ENCODE data around the gene CFAP46. TPM values are rescaled to one million over a fixed set of nuclear protein-coding genes. Genes with fewer than 3 reads are reported as not detected.

CFAP46 gene
- total and polyA plus RNA-seq, 2 donors (not counting 1 experiment from before 2014, with no cell fraction given), result 0.07 TPM; not detected in 1

- peaks cover 14% of the 10 kb centered on the region for H3K4me1 Mint-ChIP-seq
- ChIA-PET POLR2A (no interaction called here), CTCF (no interaction called here)
- no peak for TF ChIP-seq EZH2 (IDR thresholded peaks at IDR 0.05; ENCODE audit: borderline replicate concordance, insufficient read depth, low read depth, low read length, poor library complexity, severe bottlenecking)
- no peak for TF ChIP-seq CTCF (IDR thresholded peaks at IDR 0.05)
- intact Hi-C loops (cut with micrococcal nuclease), result no loop called here
- Histone ChIP-seq H4K20me1 (ENCODE audit: control insufficient read depth, insufficient read depth, low read length, poor library complexity, severe bottlenecking) (no peaks in the 10 kb centered on the region), H3K4me3 (ENCODE audit: control extremely low read depth in 1 of 5, extremely low read depth in 1 of 5, insufficient read depth in 1 of 5, low read depth in 2 of 5, low read length in 4 of 5) (no peak overlapping the region), H3K4me1 (ENCODE audit: control insufficient read depth in 2 of 2, insufficient read depth in 2 of 2, low read length in 2 of 2) (peaks cover 11 to 16% of the 10 kb centered on the region in 2 donors), H3K9me3 (ENCODE audit: control extremely low read depth in 1 of 3, control insufficient read depth in 2 of 3, insufficient read depth in 1 of 3, low read length in 2 of 3) (peaks cover 0 to 4% (median 0%) of the 10 kb centered on the region in 3 donors), H3K36me3 (replicated peaks in 1 of 2; ENCODE audit: control extremely low read depth in 1 of 2, control insufficient read depth in 1 of 2, extremely low read depth in 1 of 2, insufficient read depth in 2 of 2, low read length in 1 of 2) (no peaks in the 10 kb centered on the region), H2AFZ (ENCODE audit: insufficient read depth, low read depth, low read length, poor library complexity, severe bottlenecking) (no peak overlapping the region), H3K4me2 (replicated peaks; ENCODE audit: low read depth, low read length, poor library complexity, severe bottlenecking) (no peak overlapping the region), H3K79me2 (ENCODE audit: control insufficient read depth, insufficient read depth, low read length) (no peaks in the 10 kb centered on the region), H3K27ac (ENCODE audit: low read length in 2 of 2) (no peak overlapping the region), H3K9ac (ENCODE audit: low read length) (no peak overlapping the region), H3K27me3 (replicated peaks in 1 of 4; ENCODE audit: control extremely low read depth in 1 of 4, control insufficient read depth in 3 of 4, insufficient read depth in 4 of 4, low read length in 3 of 4) (peaks cover 0 to 33% (median 9%) of the 10 kb centered on the region in 4 experiments)
- DNase-seq (no peak), ATAC-seq (ENCODE audit: low read depth) (no peak)
- H3K9me3 Mint-ChIP-seq (ENCODE audit: insufficient read depth), result no peaks in the 10 kb centered on the region
- peaks cover 54% of the 10 kb centered on the region for H3K27me3 Mint-ChIP-seq
- H3K4me3 Mint-ChIP-seq, result no peak overlapping the region
- WGBS (ENCODE audit: insufficient coverage), result 97% methylated on average over 9 of the region's 9 CpGs
- H3K27ac Mint-ChIP-seq, result no peak overlapping the region
These were observed 3.9 kb upstream of the CFAP46 start for GRCh38 chr10:132946311-132946710.

GRCh38 chr10:132945894-132946255 lies 3.5 kb upstream of the CFAP46 start:
- H3K27ac Mint-ChIP-seq, result no peak overlapping the region
- intact Hi-C loops (cut with micrococcal nuclease), result no loop called here
- peaks cover 0 to 37% (median 11%) of the 10 kb centered on the region in 4 experiments for H3K27me3 ChIP-seq (replicated peaks in 1 of 4; ENCODE audit: control extremely low read depth in 1 of 4, control insufficient read depth in 3 of 4, insufficient read depth in 4 of 4, low read length in 3 of 4)
- H4K20me1 ChIP-seq (ENCODE audit: control insufficient read depth, insufficient read depth, low read length, poor library complexity, severe bottlenecking), result no peaks in the 10 kb centered on the region
- H3K9ac ChIP-seq (ENCODE audit: low read length), result no peak overlapping the region
- peaks cover 0 to 4% (median 0%) of the 10 kb centered on the region in 3 donors for H3K9me3 ChIP-seq (ENCODE audit: control extremely low read depth in 1 of 3, control insufficient read depth in 2 of 3, insufficient read depth in 1 of 3, low read length in 2 of 3)
- no peak overlapping the region for H3K4me3 ChIP-seq (ENCODE audit: control extremely low read depth in 1 of 5, extremely low read depth in 1 of 5, insufficient read depth in 1 of 5, low read depth in 2 of 5, low read length in 4 of 5)
- H3K4me1 ChIP-seq (ENCODE audit: control insufficient read depth in 2 of 2, insufficient read depth in 2 of 2, low read length in 2 of 2), result peaks cover 14 to 20% of the 10 kb centered on the region in 2 donors
- H3K9me3 Mint-ChIP-seq (ENCODE audit: insufficient read depth), result no peaks in the 10 kb centered on the region
- DNase-seq (no peak), ATAC-seq (ENCODE audit: low read depth) (no peak)
- ChIA-PET POLR2A (no interaction called here), CTCF (no interaction called here)
- no peak overlapping the region for H2AFZ ChIP-seq (ENCODE audit: insufficient read depth, low read depth, low read length, poor library complexity, severe bottlenecking)
- no peak overlapping the region for H3K4me3 Mint-ChIP-seq
- WGBS (ENCODE audit: insufficient coverage), result 88% methylated on average over 4 of the region's 5 CpGs
- H3K79me2 ChIP-seq (ENCODE audit: control insufficient read depth, insufficient read depth, low read length), result no peaks in the 10 kb centered on the region
- no peak overlapping the region for H3K27ac ChIP-seq (ENCODE audit: low read length in 2 of 2)
- no peaks in the 10 kb centered on the region for H3K36me3 ChIP-seq (replicated peaks in 1 of 2; ENCODE audit: control extremely low read depth in 1 of 2, control insufficient read depth in 1 of 2, extremely low read depth in 1 of 2, insufficient read depth in 2 of 2, low read length in 1 of 2)
- peaks cover 52% of the 10 kb centered on the region for H3K27me3 Mint-ChIP-seq
- peaks cover 18% of the 10 kb centered on the region for H3K4me1 Mint-ChIP-seq
- TF ChIP-seq EZH2 (IDR thresholded peaks at IDR 0.05; ENCODE audit: borderline replicate concordance, insufficient read depth, low read depth, low read length, poor library complexity, severe bottlenecking), result no peak
- no peak for TF ChIP-seq CTCF (IDR thresholded peaks at IDR 0.05)
- no peak overlapping the region for H3K4me2 ChIP-seq (replicated peaks; ENCODE audit: low read depth, low read length, poor library complexity, severe bottlenecking)
